Activated T-cell treated with anti-CD3 and anti-CD28 coated beads, Interleukin-2, amount 50 U/mL, for 48 hours (primary cell): ENCODE results near the gene GRID1.
"Not testable (repeated sequence)": the region's sequence is repeated elsewhere in the genome, so short reads cannot be mapped to it uniquely, and the experiment has no call there.

ENCODE experiments used
- DNase-seq, 2 experiments: peaks; one replicate each; pipeline ENCODE4 v3.0.0-alpha.2; 2020

The GRID1 gene

GRCh38 chr10:85786401-85786899, 580.1 kb downstream of the GRID1 start:
- DNase-seq, result no peak

- no peak for DNase-seq
Measured at GRCh38 chr10:85784792-85785191, 581.8 kb downstream of the GRID1 start.

GRCh38 chr10:85781404-85781803, 585.2 kb downstream of the GRID1 start:
- DNase-seq, result no peak

DNA sequence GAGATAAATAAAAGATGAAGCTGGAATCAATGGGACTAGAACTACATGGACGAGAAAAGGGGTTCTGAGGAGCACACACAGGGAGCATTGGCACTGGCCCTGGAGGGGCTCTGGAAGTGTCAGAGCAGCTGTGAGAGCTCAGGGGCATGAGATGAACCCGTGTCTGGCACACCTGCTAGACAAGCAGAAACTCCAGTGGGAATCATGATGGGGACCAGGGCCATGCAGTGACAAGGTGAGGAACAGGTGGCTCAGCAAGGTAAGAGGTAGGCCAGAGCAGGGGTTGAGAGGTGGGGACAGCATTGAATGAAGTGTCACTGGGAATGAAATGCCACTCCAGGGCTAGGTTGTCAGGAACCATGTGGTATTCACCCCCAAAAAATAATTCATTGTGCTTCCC, 588.5 kb downstream of the GRID1 start:
- DNase-seq, result no peak

- no peak for DNase-seq
Measured at GRCh38 chr10:85767891-85768290, 598.7 kb downstream of the GRID1 start.

DNA sequence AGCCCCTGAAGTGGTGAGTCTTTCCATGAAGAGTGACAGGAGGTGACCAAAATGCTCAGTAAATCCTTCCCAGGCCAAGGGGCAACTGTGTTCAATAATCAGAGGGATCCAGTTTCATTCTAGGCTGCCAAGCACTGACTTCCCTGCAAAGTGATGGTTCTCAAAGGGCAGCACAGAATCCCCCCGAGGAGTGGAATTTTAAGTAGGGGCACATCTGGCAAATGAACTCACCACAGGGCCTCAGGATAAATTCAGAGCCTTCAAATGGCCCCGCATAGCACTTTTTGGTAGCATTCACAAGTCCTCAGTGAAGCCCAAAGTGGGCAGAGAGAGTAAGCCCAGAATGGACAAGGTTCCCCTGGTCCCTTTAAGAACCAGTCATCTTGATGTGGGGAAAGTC, 602.5 kb downstream of the GRID1 start:
- DNase-seq, result no peak

DNA sequence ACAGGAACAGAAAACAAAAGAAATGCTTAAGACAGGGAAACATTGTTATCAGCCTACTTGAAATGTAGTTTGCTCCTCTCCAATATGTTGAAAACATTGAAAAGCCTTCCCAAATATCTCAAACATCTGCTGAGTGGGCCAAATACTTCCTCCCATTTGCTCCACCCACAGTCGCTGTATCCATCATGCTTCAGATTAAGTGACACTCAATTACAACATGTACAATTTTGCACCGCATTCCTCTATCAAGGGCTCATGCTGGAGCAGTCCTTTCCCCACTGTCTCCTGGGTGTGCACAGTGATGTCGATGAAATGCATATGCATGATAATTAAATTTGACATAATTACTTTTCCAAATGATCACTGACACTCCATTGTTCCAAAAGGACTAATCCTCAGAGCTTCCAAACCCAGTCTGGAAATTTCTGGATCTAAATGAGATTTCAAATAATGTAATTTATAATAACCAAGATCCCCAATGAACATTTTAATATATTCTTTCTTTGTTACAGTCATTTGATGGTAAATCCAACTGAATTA, 604.6 kb downstream of the GRID1 start:
- no peak for DNase-seq

DNA sequence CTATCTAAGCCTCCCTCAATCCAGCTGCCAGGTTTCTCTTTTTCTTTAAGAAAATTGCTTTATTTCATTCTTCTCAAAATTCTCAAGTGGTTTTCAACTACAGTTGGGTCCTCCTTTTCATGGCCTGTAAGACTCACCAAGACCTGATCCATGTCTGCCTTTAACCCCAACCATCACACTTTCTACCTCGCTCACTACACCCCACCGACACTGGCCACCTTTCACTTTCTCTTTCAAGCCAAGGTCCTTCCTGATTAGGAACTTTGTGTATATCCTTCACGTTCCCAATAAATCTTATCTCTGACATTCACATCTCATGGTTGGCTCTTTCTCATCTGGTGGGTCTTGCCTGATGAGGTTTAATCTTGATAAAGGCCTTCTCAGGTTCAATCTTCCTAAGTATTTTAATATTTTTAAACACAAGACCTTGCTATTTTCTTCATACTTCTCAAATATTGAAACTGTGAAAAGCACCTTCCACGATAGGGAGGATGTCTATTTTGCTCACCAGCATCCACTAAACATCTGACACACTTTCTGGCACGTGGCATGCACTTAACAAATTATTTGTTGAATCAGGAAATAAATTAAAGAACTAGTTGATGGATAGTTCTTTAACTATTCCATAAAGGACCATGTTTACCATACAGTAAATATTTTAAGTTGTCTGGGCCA, 624.8 kb downstream of the GRID1 start:
- DNase-seq, result no peak

DNA sequence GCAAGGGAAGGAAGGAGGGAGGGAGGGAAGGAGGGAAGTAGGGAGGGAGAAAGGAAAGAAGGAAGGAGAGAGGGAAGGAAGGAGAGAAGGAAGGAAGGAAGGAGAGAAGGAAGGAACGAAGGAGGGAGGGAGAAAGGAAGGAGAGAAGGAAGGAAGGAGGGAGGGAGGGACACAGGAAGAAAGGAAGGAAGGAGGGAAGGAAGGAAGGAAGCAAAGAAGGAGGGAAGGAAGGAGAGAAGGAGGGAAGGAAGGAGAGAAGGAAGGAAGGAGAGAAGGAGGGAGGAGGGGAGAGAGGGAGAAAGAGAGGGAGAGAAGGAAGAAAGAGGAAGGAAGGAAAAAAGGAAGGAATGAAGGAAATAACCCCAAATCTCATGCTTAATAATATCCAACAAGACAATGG, 630.6 kb downstream of the GRID1 start:
- no peak for DNase-seq

GRCh38 chr10:85734791-85735190, 631.8 kb downstream of the GRID1 start:
- DNase-seq, result no peak

GRCh38 chr10:85724215-85724614, 642.4 kb downstream of the GRID1 start:
- DNase-seq, result no peak

GRCh38 chr10:85720931-85721590, 645.5 kb downstream of the GRID1 start:
- DNase-seq, result no peak

DNA sequence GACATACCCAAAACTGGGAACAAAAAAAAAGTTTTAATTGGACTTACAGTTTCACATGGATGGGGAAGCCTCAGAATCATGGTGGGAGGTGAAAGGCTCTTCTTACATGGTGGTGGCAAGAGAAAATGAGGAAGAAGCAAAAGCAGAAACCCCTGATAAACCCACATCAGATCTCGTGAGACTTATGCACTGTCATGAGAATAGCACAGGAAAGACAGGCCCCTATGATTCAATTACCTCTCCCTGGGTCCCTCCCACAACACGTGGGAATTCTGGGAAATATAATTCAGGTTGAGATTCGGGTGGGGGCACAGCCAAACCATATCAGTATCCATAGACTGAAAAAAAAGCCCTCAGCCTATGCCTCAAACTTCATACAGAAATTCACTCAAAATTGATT, 647.2 kb downstream of the GRID1 start:
- no peak for DNase-seq

DNA sequence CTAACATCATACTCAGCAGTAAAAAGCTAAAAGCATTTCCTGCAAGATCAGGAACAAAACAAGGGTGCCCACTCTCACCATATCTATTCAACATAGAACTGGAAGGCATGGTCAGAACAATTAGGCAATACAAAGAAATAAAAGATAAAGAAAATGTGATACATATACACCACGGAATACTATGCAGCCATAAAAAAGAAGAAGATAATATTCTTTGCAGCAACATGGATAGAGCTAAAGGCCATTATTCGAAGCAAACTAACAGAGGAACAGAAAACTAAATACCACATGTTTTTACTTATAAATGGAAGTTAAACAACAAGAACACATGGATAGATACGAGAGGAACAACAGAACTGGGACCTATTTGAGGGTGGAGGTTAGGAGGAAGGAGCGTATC, 652.7 kb downstream of the GRID1 start:
- DNase-seq, result no peak

DNA sequence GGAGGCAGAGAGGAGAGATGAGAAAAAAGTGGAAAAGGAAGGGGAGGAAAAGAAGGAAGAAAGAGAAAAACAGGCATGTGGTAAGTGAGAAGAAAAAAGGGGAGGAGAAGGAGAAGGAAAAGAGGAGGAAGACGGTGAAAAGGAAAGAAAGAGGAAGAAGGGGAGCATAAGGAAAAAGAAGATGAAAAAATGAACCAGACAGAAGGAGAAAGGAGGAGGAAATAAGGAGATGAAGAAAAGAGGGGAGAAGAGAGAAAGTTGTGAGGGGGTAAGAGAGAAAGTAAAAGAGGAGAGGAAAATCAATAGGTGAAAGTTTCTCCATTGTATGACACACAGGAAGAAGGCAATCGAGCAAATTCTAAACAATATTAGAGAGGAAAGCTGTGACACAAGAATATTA, 663.8 kb downstream of the GRID1 start:
- DNase-seq, result no peak

DNA sequence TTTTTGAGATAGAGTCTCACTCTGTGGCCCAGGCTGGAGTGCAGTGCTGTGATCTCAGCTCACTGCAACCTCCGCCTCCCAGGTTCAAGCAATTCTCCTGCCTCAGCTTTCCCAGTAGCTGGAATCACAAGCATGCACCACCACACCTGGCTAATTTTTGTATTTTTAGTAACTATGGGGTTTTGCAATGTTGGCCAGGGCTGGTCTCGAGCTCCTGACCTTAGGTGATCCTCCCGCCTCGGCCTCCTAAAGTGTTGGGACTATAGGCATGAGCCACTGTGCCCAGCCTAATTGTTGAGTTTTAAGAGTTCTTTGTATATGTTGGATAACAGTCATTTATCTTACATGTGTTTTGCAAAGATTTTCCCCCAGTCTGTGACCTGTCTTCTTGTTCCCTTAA, 667.5 kb downstream of the GRID1 start:
- DNase-seq, result not testable (repeated sequence)

- DNase-seq, result no peak
Measured at GRCh38 chr10:85696893-85697292, 669.7 kb downstream of the GRID1 start.

DNA sequence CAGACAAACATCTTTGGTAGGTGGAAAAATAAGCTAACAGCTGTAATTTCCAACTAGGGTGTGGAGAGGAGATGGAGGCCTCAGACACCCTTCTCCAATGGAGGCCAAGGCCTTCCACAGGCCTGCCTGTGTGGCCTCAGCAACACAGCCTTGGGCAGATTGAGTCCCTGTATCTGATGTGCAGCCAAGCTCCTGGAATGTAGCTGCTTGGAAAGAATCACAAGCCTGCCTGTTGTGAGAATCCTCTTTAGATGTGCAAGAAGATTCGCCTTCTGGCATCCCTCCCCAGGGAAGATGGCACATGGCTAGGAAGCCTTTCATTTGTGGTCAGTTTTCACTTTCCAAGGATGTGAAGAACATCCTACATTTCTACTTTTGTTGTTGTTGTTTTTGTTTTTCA, 684.0 kb downstream of the GRID1 start:
- no peak for DNase-seq

DNA sequence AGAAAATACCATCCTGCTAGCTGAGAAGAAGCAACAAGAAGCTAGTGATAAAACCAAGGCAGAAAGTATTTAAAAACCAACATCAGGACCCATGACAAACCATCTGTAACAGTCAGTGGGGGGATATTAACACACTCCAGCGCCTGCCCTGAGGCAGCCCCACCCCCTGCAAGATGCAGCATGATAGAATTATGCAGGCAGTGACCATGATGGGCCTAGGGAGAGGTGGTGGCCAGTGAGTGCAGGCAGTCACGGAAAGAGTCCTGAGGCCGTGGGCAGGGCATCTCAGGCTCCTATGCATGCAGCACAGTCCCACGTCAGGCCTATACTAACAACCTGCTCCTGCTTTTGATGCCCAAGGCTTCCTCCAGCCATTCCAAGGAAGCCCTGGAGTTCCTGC, 686.9 kb downstream of the GRID1 start:
- DNase-seq, result no peak

DNA sequence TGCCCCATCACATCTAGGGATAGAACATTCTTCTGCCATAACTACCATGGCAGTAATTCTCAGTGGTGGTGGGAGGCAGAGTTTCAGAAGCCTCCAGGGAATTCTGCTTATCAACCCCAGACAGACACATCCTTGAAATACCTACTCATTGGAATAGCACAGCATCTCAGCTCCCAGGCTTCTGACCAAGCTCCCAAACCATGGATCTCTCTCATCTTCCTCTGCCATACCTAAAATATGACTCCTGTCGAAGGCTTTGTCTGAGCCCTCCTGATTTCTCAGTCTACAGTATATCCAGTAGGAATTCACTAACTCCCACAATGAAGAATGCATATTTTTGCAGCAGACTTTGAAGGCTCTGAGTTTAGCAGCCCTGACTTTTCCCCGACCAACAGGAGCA, 687.5 kb downstream of the GRID1 start:
- DNase-seq, result no peak

DNA sequence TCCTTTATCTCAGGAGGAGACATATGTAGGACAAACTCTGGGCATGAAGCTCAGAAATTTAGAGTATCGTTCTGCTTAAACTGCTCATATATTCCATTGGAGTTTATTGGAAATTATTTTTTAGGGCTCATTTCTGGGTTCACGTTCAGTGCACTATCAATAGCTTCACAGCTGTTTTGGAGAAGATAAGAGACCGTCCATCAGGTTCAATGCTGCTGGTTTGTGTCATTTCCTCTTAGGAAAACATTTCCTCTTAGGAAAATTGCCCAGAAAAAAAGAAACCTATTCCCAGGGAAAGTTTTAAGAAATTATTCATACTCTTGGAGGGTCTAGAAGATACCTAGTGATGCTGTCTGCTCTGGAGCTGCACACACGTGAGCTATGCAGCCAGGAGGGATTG, 691.7 kb downstream of the GRID1 start:
- no peak for DNase-seq

DNA sequence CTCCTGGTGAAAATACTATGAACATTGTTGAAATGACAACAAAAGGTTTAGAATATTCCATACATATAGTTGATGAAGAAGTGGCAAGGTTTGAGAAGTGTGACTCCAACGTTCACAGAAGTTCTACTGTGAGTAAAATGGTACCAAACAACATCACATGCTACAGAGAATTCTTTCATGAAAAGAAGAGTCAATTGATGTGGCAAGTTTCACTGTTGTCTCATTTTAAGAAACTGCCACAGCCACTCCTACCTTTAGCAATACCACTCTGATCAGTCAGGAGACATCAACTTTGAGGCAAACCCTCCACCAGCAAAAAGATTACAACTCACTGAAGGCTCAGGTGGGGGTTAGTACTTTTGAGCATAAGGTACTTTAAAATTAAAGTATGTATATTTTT, 693.3 kb downstream of the GRID1 start:
- no peak for DNase-seq

DNA sequence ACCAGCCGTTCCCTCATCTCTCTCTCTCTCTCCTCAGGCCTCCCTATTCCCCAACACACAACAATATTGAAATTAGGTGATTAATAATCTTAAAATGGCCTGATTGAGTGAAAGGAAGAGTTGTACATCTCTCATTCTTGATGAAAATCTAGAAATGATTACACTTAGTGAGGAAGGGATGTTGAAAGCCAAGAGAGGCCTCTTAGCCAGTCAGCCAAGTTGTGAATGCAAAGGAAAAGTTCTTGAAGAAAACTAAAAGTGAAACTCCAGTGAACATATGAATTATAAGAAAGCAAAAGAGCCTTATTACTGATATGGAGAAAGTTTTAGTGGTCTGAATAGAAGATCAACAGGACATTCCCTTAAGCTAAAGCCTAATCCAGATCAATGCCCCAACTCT, 695.1 kb downstream of the GRID1 start:
- no peak for DNase-seq

DNA sequence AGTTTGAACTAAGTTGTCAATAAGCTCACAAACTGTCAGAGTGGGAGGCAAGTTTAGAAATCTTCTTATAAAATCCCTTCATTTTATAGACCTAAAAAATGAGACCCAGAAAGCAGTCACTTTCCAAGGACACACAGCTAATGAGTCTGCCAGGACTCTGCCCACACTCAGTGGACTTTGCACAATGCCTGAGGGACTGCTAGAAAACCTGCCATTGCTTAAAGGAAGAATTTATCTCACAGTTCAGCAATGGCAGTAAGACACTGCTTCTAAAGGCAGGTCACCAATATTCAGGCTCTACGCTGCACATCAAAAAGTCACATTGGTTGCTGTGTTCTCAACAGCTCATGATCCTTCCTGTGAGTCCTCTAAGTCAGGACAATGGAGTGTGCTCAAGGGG, 698.1 kb downstream of the GRID1 start:
- no peak for DNase-seq
